AG08395 (cell line): ENCODE measurements around the gene TARS1.

Experiments
- DNase-seq: peaks from one replicate; pipeline ENCODE4 v3.0.0; 2012; ENCODE audit warnings: mixed read lengths, low spot score

Gene TARS1

DNA sequence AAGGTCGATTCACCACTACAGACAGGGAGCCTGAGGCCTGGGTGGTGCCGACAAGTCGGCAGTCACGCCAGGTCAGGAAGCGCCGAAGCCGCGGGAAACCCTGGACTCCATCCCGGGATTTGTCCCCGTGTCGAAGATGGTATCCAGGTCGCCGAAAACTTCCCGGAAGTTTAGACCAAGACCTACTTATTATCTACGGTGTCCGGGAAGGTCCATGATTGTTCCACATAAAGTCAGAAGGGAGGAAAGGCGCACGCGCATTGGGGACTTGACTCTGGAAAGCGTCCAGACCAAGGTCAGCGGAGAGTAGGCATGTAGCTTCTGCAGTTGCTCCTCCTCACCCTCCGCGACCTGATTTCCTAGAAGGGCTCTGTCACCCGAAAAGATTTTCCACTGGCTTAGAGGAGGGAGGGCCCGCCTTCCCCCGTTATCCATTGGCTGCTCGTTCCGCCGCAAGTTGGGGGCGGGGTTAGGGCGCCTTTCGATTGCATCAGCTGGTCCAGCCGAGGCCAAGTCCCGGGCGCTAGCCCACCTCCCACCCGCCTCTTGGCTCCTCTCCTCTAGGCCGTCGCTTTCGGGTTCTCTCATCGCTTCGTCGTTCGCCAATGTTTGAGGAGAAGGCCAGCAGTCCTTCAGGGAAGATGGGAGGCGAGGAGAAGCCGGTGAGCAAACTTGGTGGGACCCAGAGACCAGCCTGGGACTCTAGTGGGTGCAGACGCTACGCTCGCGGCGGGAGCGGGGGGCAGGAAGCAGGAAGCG is at the start of gene TARS1:
TSS of gene TARS1 (plus strand) at position 484 of the 759 bp plus-strand sequence. CDS start at position 606, 122 bp downstream.
- DNase-seq = peak; percentile 99

DNA sequence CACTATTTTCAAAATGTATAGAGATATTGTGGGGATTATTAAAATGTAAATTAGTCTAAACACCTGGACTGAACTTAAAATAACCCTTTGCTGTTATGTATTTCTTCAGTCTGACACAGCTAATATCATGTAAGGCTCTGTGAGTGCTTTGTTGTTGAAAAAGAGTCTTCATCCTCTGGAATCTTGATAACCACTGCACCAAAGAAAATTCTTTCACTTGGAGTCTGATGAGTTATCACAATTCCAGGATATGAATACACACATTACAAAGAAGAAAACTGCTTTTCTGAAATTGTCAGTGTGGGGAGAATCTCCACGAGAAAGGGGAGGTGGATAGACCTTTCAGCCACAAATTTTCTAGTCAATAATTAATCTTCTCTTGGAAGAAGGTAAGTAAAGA is 42.3 kb upstream of the TARS1 start:
- no peak for DNase-seq

DNA sequence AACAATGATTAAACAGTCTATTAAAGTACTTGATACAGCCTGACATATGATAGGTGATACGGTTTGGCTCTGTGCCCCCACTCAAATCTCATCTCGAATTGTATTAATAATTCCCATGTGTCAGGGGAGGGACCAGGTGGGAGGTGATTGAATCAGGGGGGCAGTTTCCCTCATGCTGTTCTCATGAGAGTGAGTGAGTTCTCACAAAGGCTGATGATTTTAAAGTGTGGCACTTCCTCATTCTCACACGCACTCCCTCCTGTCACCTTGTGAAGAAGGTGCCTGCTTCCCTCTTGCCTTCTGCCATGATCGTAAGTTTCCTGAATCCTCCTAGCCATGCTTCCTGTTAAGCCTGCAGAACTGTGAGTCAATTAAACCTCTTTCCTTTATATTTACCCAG is 40.1 kb upstream of the TARS1 start:
- DNase-seq = no peak

DNA sequence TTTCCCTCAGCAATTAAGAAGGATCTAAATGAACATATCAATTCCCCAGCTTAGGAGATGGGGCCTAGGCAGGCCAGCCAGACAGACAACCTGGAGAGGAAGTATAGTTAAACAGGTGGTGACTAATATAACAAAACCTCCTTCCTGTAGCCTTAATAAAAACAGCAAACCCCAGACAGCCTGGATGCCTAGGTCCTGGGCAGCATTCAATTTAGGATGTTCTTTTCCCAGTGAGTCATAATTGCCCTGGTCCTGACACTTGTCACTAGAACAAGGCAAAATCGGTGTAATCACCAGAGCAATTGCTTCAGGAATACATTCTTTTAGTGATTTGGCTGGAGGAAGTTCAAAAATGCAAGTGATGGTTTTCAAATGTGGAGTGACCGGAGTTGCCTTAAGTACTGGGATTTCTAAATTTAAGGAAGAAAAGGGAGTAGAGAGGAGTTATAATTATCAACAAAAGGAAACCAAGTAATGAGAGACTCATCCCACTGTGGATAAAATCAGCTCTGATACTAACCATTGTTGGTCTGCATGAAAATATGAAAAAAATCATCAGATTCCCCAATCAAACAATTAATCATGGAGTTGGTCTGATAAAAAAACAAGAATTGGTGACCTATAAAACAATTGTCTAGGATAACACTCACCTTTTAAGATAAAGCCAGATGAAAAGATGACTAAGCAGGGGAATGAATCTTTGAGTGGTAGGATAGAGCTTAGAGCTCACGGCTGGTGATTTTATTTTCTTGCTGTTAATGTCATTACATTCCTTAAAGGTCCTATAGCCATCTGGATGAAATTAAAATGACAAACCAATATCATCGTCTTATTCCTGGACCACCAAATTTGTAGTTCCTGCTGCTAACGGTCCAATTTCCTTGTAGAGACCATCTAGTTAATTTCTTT is 39.0 kb upstream of the TARS1 start:
- DNase-seq = peak; percentile 66

DNA sequence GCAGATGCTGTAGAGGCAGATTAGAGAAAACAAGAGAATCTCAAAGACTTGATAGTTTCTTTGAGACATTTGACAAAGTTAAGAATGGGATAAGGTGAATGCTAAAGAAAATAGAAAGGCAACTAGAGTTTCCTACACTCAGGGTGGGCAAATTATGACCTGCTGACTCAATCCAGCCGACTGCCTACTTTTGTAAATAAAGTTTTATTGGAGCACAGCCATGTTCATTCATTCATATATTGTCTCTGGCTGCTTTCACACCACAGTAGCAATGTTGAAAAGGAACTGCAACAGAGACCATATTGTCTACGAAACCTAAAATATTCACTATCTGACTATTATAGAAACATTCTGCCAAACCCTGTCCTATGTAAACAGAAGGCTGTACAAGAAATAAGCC is 37.6 kb upstream of the TARS1 start:
- no peak for DNase-seq

DNA sequence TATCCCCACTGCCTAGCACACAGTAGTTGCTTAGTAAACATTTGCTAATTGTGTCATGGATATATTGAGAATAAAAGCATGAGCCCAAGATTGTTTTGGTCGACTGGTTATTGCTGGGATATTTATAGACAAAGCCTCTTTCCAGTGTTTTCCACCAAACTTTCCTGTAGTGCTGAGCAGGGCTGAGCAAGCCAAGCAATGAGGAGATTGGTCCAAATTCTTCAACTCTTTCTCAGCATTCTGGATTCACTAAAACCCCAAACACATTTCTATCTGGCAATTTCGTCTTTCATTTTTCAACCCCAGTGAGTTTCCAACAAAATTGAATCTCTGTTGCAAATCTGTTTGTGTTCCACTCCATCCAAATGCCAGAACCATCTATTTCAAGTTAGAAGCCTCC is 31.9 kb upstream of the TARS1 start:
- peak; percentile 53 for DNase-seq

DNA sequence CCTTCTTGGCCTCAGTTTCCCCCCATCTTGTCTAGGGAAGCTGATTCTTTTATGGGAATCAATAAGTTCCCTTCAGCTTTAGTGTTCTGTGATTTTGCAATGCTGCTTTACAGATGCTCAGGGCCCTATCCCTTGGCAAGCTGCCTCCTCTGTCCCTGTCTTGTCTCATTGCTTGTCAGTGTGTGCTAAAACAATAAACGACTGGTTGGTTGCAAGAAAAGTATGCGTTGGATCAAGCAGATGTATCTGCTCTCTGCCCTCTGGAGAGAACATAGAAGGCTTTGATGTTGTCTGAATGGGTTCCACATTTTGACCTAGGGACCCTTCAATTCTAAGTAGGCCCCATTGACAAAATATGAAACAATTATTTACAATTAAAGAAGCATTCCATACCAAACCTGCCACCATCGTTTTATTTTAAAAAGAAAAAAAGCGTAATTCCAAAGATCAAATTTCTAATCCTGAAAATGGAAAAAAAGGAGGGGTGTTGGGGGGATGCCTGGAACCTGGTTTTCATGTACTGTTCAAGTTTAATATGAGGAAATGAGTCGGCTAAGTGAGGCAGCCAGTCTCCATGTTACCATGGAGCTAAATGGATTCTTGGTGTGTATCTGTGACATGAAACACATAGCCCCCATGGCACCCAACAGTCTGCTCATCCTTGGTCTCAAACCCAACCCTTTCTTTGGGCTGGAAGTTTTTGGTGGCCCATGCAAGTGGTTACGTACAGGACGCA is 31.2 kb upstream of the TARS1 start:
- DNase-seq = peak; percentile 62

DNA sequence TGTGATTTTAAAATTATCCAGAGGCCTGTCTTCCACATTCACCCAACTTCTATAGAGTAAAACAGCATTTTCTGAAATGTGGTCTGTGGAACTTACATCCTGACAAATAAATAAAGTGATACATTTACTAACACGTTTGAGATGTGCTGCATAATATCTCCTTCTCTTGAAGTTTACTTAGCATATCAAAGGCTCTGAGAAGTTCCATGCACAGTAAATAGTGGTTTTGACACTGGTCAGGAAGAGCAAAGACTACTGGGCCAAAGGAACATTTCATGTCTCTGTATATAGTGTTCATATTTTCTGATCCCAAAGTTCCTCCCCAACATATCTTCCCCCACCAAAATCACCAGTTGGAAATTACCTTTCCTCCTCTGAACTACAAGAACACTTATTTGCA is 30.5 kb upstream of the TARS1 start:
- DNase-seq = no peak

DNA sequence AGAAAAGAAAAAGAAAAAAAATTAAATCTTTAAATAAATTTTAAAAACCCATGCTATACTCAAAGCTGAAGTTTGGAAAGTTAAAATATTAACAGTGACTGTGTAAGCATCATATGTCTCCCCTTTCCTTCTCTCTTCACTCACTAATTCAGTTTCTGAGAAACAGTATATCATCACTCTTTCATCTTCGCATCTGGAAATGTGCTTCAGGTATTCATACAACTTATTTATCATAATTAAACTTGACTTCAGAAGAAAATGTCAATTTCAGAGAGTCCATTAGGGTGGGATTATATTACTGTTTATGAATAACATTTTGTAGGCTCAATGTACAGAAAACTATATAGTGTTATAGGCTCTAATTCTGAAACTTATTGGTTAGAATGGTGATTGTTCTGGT is 29.3 kb upstream of the TARS1 start:
- no peak for DNase-seq

DNA sequence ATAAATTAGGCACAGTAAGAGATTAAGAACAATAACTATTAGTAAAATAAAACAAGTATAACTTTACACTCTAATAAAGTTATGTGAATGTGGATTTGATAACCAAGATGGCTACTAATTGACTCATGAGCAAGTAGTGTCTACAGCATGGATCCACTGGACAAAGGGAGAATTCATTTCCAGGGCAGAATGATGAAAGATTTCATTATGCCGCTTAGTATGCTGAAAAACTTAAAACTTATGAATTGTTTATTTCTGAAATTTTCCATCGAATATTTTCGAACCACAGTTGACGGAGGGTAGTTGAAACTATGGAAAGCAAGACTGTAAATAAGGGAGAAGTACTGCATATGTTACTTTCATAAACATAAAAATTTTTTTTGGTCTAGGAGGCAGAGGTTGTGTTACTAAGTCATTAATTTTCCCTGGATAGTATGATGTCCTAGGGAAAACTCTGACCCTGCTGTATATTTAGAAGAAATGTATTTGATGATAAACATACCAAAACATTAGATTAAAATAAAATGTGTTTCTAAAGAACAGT is 24.9 kb upstream of the TARS1 start:
- DNase-seq = no peak

DNA sequence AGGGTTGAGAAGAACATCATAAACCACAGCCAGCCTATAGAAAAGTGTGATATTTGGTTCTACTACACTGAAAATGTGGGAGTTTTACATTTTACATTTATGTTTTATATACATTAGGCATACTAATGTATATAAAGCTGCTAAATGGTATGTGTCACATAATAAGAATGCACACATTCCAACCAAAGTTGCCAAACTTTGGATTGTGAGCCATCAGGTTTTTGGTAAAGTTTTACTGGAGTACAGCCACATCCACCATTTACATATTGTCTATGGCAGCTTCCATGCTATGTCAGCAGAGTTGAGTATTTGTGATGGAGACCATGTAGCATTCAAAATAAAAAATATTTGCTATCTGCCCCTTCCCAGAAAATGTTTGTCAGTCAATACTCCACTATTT is 23.1 kb upstream of the TARS1 start:
- DNase-seq = no peak

DNA sequence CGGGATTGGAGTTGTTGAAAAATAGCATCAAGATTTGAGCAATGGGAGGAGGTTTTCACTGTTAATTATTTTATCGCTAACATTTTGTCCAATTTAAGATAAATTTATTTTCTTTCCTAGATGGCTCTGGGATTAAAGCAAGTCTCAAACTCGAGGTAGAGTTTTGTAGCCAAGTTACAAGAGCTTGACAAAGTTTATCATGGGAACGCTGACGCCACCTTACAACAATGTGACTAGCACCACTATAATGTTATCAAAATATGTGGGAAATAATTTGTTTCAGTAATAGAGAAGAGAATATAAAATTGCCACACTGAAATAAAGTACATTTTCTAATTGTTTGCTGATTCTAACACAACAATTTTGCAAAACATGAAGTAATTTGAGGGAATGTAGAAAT is 19.8 kb upstream of the TARS1 start:
- no peak for DNase-seq

DNA sequence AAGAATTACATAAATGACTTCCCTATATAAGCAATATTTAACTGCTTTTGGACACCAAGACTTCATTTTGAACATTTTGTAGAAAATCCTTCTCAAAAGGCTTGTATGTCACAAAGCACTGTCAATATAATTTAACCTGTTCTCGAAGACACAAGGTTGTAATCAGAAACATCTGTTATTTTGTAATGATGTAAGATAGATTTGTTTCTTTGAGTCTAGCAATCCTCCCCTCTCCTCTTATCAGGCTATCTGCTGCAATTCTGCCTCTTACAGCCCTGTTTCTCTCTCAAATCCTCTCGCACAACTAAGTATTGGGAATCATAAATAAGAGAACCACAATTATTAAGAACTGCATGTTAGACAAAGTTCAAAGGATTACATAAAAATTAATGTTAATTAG is 18.6 kb upstream of the TARS1 start:
- no peak for DNase-seq

DNA sequence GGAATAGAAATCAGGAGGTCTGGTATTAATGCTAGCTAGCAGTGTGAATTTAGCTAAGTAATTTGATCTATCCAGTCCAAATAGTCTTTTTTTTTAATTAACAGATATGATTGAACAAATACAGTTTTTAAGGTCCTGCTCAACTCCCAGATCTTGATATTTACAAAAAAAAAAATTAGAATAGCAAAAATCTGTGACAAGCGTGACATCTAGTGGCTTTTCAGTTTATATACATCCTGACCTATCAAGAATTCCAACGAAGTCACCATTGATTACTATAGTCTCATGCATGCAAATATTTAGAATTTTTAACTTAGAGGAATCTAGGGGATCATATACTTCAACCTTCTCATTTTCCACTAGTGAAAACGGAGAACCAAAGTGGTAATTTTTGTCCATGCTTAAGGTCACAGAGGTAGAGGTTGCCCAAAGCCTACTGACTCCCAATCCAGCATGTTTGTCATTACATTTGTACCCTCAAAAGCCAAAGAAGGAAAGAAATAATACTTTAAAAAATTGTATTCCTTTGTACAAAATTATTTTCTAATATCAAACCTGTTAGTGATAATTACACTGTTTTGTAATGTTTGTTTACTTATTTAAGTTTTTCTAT is 17.6 kb upstream of the TARS1 start:
- DNase-seq = peak; percentile 25

DNA sequence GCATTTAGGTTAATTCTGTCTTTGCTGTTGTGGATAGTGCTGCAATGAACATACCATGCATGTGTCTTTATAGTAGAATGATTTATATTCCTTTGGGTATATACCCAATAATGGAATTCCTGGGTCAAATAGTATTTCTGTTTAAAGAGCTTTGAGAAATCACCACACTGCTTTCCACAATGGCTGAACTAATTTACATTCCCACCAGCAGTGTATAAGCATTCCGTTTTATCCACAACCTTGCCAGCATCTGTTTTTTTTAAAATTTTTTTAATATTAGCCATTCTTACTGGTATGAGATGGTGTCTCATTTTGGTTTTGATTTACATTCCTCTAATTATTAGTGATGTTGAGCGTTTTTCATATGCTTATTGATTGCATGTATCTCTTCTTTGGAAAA is 15.5 kb upstream of the TARS1 start:
- DNase-seq = no peak

DNA sequence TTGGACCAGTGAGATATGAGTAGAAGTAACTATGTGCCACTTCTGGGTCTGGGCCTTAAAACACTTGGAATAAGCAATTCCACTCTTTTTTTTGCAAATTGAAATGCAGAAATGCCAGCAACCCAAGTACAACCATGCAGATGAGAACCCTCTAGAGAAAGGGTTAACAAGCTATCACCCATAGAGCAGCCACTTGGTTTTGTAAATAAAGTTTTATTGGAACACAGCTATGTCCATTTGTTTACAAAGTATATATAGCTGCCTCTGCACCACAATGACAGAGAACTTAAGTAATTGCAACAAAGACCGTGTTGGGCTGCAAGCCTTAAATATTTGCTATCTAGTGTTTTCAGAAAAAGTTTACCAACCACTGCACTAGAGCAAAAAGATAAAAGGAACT is 9.8 kb upstream of the TARS1 start:
- DNase-seq = no peak

DNA sequence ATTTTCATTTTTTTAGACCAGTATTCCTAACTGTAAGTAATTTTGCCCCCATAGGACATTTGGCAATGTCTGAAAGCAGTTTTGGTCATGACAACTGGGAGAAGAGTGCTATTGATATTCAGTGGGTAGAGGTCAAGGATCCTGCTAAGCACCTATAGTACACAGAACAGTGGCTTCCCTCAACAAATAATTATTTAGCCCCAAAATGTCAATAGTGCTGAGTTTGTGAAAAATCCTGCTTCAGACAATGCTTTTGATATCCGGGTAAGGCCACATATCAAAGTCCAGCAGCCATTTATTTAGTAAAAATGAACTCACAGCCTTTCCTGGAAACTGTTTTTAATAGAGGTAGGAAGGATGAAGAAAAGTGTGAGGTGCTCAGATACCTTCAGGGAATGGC is 8.1 kb upstream of the TARS1 start:
- DNase-seq = no peak

DNA sequence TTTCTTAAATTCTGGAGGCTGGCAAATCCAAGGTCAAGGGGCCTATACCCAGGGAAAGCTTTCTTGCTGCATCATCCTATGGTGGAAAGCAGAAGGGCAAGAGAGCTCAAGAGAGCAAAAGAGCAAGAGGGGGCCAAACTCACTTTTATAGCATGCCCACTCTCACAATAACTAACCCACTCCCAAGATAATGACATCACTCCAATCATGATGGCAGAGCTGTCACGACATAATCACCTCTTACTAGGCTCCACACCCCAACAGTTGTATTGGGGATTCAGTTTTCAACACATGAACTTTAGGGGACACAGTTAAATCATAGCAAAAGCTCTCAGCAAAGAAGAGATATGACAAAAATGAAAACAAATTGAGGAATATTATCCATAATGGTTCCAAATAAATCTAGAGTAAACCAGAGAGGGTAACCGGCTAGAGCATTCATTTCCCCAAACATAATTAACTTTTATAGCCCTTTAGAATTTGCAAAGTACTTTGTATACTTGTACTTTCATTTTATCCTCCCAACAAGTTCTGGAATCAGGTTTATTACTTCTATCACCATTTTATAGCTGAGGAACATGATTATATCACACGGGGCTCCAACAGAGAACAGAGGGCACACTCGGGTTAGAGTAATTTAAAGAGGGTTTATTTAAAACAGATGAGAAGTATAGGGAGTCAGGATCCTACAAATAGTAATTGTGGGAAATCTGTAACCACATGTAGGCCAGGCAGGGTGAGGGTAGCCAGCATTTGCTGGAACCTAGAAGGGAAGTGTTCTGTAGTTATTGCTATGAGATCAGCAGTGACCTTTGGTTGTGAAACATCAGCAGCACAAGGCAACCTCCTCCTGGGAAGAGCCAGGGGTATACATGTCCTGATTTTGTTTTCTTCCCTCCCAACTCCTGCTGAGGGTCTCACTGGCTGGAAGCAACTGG is 7.2 kb upstream of the TARS1 start:
- DNase-seq = peak; percentile 14

DNA sequence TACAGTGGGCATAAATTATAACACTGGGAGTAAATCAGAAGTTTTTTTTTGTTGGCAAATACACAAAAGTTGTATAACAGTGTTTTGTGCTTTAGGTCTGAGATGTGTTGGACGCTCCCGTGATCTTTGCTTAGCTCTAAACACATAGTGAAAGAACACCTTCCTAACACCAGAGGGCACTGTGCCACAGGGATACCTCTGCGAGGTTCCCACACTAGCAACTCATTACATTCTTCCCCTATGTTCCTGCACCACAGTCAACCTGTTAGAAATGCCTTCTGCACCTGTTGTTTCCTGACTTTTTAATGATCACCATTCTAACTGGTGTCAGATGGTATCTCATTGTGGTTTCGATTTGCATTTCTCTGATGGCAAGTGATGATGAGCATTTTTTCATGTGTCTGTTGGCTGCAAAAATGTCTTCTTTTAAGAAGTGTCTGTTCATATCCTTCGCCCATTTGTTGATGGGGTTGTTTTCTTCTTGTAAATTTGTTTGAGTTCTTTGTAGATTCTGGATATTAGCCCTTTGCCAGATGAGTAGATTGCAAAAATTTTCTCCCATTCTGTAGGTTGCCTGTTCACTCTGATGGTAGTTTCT is 4.8 kb upstream of the TARS1 start:
- DNase-seq = peak; percentile 77

DNA sequence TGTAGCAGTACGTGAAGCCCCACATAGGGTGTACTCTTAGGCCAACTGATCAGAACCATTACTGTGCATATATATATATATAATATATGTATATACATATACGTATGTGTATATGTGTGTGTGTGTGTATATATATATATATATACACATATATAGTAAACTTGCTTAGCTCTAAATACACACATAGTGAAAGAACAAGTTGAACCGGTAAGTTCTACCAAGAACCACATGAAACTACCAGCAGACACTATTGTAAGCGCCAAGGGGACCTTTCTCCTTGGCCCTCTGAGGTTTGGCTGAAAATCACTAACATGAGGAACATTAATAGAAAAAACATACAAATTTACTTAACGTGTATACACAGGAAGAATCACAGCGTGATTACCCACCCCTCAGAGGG is 1.8 kb upstream of the TARS1 start:
- DNase-seq = no peak
